GM21717 (cell line): Measurements from ENCODE around the gene CHIA.

Experiments used
- ATAC-seq: cut with Tn5 transposase; IDR thresholded peaks from one replicate; pipeline ENCODE4 v1.9.1; 2021; ENCODE audit warnings: mild to moderate bottlenecking, moderate library complexity; ENCODE audit not compliant: unreplicated experiment

CHIA gene

DNA sequence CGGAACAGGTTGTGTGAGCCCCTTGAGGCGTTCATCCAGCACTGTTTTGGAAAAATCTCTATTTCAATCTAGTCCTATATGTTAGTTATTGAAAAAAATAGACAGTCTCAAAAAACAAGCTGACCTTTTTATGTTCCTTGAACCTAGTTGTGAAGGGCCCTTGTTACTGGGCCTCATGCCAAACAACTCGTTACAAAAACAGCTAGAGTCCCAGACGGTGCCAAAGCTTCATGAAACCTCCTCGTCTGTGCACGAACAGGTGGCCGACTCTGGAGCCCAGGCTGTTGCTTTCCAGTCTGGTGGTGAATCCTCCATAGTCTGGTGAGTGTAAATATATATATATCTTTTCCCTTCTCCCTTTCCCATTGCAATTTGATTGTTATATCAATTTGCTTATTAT lies at the start of gene CHIA:
Gene CHIA (plus strand): TSS at position 222 of the 400 bp plus-strand sequence. CDS start 19,617 bp downstream, outside the sequence.
- ATAC-seq, result no peak

DNA sequence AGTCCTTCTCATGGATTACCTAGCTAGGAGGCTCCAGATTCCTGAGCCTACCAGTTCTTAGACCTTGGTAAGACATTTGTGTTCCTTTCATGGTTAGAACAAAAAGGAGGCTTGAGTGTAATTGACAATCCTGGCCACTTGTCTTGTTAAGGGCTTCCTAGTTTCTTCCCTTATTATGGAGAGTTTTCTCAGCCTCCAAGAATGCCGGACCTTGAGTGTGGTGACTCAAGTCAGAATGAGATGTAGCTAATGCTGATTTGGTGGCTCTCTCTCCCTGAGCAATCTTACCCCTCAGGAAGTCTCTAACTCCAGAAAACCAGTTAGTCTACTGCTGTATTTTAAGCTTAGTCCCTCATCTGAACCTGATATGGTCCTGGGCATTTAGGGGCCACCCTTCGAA lies 48.9 kb upstream of the CHIA start:
- ATAC-seq, result no peak

DNA sequence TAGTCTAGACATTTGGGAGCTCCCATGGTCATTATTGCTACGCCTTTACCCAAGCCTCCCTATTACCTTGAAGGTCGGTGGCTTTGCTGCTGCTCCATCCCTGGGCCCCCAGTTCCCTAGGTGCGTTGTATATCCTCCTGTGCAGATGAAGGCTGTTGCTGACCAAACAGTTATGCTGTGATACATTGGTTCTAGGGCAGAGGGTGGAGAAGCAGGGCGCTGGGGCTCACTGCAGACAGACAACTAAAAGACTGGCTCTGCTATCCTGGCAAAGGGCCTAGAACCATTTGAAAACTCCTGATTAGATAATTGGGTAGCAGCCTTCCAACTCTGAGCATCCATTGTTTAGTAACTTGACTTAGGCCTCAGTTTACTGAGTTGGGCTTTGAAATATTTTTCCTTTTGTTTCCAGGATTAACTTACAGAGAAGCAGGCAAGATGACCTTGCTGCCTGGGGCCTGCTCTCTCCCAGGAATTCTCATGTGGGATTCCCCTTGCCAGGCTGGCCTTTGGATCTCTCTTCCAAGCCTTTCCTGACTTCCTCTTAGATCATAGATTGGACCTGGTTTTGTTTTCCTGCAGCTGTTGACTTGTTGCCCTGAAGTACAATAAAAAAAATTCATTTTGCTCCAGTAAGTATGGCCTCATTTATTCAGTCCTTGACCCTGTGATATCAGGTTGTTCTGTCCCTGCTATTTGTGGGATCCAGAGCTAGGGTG lies 47.7 kb upstream of the CHIA start:
- no peak for ATAC-seq

DNA sequence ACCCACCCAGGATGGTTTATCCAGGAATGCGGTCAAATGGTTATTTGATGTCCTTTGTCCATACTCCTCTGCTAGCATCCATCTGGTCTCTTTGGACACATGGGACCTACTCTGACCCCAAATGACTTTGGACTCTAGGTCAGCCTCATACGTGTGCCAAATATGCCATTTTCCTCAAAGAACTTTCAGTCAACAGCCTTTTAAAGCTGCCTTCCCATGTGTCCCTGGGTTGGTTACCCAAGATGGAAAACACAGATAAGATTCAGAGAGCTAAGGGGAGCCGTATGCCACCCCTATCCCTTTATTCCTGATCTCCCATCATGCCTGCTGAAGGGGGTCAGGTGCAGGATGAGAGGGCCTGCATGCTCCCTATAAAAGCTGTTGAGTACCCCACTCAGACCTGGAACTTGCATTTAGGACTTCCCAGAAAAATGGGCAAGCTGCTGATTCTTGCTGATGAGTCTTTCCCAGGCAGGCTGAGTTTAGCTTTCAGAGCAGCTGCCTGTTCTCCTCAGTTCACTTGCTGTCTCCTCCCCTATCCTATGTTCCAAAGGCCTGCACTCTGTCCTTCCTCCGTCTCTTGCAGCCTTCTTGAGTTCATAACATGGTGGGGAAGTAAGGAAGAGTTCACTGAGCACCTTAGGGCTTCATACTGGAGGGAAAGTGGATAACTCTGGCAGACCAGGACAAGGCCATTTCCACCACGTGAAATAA lies 43.4 kb upstream of the CHIA start:
- no peak for ATAC-seq

DNA sequence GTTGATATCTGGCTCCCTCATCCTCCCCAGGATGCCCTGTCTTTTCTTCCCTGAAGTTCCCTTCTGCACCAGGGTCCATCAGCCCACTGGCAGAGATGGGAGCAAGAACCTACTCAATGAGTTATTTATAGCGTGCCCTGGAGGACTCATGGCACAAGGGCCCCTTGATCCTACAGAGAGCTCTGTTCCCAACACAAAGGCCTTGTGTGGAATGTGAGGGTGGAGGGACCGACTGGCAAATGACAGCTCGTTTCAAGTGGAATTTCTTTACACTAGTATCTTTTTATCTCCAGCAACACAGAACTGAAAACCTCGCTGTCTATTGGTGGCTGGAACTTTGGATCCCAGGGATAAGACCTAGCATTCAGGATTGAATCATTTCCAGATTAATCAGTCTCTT lies 40.7 kb upstream of the CHIA start:
- ATAC-seq, result no peak

DNA sequence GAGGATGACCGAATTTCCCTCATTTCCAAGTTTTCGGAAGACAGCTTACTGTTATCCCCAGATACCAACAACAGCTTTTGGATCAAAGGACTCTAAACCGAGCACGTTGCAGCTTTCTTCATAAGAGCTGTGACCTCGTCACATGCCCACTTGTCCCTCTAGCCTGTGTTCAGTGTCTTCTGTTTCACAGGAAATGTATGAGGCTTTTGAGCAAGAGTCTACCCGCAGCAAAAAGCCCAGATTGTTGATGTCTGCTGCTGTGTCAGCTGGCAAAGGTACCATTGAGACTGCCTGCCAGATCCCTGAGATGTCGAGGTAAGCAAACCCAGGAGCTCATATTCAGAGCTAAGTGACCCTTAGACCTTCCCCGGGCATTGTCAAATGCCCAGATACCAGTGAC lies 39.1 kb upstream of the CHIA start:
- ATAC-seq, result no peak

DNA sequence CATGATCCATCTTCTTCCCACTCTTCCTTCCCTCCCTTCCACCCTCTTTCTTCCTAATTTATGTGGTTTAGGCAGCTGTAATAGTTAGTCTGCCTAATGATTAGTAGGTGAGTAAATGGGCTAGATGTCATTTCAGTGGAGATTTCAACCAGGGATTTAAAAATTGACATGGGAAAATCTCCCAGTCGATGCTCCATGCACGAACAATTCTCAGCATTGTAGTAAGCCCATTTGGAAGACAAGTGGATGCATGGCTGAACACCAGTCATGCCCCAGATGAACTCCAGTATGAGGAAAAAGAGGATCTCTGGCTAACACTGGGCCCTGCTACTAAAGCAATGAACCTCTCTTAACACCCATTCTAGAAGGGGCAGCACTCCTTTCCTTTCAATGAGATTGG lies 37.9 kb upstream of the CHIA start:
- no peak for ATAC-seq

DNA sequence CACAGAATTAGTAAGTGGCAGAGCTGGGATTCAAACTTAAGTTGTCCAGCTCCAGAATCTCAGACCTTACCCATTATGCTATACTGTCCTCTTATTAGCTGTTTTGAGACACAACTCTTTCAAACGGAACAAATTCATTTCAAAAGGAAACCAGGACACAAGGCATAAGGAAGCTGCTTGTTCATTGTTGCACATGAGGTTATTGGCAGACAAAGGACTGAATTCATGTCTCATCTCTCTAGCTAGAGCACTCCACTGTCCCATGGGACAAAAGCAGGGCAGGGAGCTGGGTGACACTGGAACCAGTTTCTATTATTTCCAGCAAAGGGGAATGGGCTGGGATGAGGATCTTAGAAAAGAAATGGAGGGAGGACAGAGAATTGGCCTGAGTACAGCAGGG lies 36.8 kb upstream of the CHIA start:
- no peak for ATAC-seq

DNA sequence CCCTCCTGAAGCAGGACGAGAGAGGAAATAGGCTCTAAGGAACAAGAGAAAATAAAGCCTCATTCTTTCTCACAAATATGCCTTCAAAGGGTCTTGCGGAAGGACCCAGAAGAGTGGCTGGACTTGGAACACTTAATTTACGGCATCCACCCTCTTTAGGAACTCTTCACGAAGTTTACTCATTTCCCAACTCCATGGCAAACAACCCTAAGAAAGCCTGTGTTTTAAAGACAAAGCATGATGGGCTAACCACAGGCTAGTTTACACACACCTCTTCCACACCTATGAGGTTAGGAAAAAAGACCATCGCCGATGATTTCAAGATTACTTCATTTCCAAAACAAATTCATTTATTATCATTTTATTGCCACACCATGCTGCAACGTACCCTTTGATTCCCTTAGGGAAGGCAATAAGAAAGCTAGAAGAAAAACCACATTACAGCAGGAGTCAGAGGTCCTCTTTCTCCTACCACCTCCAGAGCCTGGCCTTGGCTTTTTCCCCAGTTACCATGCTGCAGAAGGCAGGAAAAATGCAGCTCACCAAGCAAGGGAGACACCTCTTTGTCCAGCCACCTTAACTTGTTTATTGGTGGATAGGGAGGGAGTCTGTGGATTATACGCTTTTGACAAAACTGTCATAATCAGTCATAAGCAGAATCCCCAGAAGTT lies 33.5 kb upstream of the CHIA start:
- no peak for ATAC-seq

DNA sequence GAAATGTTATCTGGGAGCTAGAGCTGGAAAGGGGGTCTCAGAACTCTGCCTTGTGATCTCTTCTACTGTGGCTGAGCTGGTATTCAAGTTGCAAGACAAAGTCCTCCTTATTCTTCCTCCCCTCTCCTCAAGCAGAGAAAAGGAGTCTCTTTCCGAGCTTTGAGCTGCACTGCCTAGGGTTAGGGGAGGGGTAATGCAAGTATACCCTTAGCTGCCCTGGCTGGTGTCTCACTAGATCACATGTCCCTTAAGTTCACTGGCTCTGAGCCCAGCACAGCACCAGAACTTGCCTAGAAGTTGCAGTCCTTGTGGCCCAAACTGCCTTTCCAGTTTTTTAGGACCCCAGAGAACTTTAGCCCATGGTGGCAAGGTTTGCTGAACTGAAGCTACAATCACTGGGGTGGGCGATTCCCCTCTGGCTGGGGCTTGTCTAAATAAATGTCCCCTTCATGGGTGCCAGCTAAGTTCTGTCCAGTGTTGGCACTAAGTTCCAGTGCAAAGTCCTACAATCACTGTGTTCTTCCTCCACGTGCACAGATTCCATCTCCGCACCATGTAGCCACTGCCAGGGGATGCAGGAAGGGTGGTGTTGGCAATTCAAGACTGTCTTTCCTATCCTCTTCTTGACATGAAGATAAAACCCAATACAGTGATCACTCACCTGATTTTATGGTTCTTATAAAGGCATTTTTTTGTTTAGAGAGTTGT lies 22.7 kb upstream of the CHIA start:
- ATAC-seq, result no peak

DNA sequence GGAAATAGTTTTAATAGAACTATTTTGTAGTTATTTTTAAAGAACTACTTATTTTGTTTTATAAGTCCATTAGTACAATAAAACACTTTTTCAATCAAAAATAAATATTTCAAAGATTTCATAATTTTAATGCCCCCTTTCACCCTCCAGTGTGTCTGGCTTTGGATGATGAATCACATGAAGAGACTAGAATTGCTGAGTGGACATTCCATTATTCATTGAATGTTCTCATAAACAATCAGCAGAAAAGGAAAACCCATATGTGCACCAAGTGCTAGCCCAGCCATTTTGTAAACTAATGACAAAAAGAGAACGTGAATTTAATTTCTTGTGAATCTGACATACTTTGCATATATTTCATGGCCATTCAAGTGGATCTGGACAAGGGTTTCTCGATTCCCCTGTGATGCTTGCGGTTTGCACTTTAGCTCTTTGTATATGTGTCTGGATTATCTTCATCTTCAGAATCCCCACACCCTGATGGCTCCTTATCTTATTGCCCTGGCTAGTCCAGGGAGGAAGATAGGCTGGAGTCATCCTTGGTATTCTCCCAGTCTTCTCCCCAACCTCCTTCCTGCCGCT lies 20.7 kb upstream of the CHIA start:
- no peak for ATAC-seq

DNA sequence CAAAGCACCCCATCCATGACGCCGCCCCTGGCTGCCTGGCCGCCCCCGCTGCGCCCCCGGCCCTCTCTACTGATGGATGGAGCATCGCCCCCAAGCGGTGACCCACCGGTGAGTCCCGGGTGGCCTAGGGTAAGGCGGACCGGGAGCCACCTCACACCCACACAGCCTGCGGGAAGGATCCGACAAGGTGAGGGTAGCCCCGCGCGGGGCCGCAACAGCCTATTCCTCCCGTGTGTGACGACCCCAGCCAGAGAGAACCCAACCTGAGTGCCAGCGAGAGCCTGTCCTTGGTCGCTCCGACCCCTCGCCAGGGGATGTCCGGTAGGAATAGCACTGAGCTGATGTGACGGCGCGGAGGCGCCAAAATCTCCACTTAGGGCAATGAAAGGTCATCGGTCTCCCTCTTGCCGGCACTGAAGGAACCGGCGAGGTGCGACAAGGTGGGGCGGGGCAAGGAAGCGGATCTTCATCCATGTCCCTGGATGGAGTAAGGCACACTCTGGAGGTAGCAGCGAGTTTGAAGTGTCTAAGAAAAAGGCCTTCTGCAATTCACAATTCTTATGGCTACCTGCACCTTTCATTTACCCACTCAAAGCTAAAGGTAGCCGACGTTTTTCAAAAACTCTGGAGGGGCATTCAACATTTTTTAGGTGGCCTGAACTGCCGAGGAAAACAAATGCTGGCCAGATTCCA lies 19.7 kb upstream of the CHIA start:
- ATAC-seq, result no peak

DNA sequence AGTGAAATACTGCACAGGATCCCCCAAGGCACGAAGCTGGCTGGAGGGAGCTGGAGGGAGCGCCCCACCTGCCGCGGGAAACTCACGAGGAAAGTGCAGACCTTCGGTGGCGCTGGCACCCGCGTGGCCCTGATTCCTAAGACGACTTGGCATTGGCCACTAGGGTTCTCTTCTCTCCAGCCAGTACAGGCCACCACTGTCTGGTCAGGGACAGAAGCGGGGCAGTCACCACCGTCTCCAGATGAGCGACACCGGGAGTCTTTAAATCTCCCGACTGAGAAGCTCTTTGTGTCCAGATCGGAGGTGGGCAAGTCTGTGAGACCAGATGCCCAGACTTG lies 19.2 kb upstream of the CHIA start:
- ATAC-seq, result no peak

DNA sequence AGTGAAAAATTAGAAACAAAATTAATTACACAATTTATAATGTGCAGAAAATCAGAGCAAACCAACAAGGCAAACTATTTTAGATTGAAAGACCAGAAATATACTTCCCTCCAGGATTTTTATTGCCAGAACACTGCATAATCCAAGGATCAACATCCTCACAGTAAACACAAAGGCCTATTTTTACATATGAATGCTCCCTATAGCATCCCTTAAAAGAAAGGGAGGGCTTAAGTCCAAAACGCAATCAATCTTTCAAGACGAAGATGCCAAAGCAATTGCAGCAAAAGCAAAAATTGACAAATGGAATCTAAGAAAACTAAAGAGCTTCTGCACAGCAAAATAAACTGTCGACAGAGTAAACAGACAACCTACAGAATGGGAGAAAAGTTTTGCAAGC lies 18.6 kb upstream of the CHIA start:
- no peak for ATAC-seq

DNA sequence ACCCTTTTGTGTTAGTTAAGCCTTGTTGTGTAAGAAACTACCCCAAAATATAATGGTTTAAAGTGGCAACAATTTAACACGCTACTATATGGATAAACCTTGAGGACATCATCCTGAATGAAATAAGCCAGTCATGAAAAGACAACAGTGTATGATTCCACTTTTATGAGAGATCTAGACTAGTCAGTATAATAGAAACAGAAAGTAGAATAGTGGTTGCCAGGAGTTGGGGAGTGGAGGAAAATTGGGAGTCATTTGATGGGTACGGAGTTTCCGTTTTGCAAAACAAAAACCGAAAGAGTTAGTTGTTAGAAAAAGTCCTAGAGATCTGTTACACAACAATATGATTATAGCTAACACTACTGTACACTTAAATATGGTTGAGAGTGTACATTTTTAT lies 16.0 kb upstream of the CHIA start:
- no peak for ATAC-seq

DNA sequence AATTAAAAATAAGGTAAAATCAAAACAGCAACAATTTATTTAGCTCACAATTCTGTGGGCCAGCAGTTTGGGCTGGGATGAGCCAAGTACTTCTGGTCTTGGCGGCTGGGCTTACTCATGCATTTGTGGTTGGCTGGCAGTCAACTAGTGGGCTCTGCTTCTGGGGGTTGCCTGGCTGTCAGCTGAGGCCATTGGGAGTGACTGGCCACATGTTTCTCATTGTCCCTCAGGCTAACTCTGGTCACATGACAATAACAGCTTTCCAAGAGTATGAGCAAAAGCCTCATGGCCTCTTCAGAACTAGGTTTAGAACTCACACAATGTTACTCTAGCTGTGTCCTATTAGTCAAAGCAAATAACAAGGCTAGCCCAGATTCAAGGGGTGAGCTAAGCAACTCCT lies 15.6 kb upstream of the CHIA start:
- ATAC-seq, result no peak

DNA sequence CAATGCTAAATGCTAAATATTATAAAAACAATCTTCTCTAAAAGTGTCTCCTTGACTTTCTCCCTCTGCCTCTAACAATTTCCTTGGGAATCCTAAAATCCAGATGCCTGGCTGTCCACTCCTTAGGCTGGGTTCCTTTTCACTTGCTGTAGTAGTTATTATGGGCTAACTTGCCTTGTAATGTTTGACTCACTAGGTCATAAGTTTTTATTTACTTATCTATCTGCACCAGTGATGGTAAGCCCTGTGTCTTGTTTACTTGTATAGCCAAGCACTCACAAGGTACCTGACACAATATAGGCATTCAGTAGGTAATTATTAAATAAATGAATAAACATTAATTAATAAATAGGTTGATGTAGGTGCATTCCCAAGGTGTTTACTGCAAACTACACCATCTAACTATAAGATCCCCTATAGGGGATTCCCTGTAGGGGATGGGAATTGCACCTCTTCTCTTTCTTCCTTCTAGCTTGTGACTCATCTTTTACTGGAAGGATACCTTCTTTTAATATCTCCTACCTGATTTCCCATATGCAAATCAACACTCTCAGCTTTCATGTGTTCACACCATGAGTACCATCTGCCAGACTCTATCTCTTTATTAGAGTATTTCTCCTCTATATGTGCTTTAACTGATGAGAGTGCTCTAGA lies 14.7 kb upstream of the CHIA start:
- no peak for ATAC-seq

DNA sequence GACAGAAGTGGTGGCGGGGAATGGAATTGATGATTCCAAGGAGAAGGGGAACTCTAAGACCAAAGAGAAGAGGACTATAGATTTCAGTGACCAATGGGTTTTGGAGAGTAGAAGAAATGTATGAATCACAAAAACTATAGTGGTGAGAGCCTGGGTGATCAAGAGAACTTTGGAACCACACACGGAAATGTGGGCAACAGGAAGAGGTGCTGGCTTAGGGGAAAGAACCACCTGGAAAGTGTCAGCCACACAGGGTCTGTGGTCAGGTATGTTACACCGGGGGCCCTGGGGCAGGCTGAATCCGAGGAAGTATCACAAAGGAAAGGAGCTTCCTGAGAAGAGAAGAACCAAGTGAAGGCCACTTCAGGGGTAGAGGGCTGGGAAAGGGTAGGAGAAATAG lies 11.5 kb upstream of the CHIA start:
- no peak for ATAC-seq

DNA sequence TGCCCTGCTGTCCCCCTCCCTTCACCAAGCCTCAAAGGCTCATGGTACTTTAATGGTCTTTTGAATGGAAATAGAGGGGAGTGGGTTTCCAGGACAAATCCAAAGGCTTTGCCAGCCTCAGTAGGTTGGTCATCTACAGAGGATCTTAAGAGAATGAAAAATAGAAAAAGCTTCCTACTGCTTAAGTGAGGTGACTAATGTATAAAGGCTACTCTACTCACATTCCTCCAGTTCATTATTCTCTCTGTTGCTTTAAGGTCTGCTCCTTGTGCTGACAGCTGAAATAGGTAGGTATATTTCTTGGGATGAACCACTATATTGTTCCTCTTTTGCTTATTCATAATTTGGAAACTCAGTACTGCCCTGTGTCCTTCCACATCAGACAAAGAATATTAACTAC lies 10.4 kb upstream of the CHIA start:
- no peak for ATAC-seq

DNA sequence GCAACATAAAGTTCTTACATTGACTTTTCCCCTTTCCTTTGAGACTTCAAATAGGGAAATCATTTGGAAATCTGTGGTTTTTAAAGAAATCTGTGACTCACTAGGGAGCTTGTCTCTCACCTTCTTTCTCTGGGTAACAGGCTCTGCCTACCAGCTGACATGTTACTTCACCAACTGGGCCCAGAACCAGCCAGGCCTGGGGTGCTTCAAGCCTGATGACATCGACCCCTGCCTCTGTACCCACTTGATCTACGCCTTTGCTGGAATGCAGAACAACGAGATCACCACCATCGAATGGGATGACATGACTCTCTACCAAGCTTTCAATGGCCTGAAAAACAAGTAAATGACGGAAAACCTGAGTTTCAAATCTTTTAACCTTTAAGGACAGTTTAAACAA lies 9.2 kb upstream of the CHIA start:
- no peak for ATAC-seq
